Trophoblast cell (in vitro differentiated cells and primary cell): ENCODE measurements around the gene ADGRL1. TPM values are rescaled to one million over a fixed set of nuclear protein-coding genes. Genes with fewer than 3 reads are reported as not detected.
"Not testable (repeated sequence)": the region's sequence is repeated elsewhere in the genome, so short reads cannot be mapped to it uniquely, and the experiment has no call there.

Source experiments
- DNase-seq, 2 donors: peaks; one replicate each; pipeline ENCODE4 v3.0.0-alpha.2; 2016
- H2AFZ ChIP-seq: 2 replicates; pipeline ENCODE4 v1.6.1; 2013; ENCODE audit warnings: low read length, moderate library complexity, mild to moderate bottlenecking; ENCODE audit not compliant: insufficient read depth, poor library complexity
- H2AK5ac ChIP-seq: 2 replicates; pipeline ENCODE4 v1.6.1; 2013; ENCODE audit warnings: mild to moderate bottlenecking, low read length
- H2BK120ac ChIP-seq: 2 replicates; pipeline ENCODE4 v1.6.1; 2013; ENCODE audit warnings: low read length, mild to moderate bottlenecking, moderate library complexity; ENCODE audit not compliant: insufficient read depth, poor library complexity
- H2BK12ac ChIP-seq: 2 replicates; pipeline ENCODE4 v1.6.1; 2013; ENCODE audit warnings: mild to moderate bottlenecking, low read length, moderate library complexity
- H2BK5ac ChIP-seq: 2 replicates; pipeline ENCODE4 v1.6.1; 2013; ENCODE audit warnings: low read length, low read depth, moderate library complexity, mild to moderate bottlenecking; ENCODE audit not compliant: poor library complexity
- H3K14ac ChIP-seq: 2 replicates; pipeline ENCODE4 v1.6.1; 2013; ENCODE audit warnings: mild to moderate bottlenecking, low read length
- H3K18ac ChIP-seq: 2 replicates; pipeline ENCODE4 v1.6.1; 2013; ENCODE audit warnings: mild to moderate bottlenecking, low read length
- H3K23ac ChIP-seq: 2 replicates; pipeline ENCODE4 v1.6.1; 2013; ENCODE audit warnings: low read length
- H3K27ac ChIP-seq: 2 replicates; pipeline ENCODE4 v1.5.1; 2013; ENCODE audit warnings: low read depth, mild to moderate bottlenecking, inconsistent platforms, low read length, moderate library complexity
- H3K27me3 ChIP-seq: 2 replicates; pipeline ENCODE4 v1.6.1; 2013; ENCODE audit warnings: inconsistent platforms, mild to moderate bottlenecking, low read length, moderate library complexity; ENCODE audit not compliant: insufficient read depth
- H3K36me3 ChIP-seq, 2 experiments: 1 replicate in 1 of 2; 2 replicates in 1 of 2; pipeline ENCODE4 v1.6.1; 2013; ENCODE audit warnings: low read length in 2 of 2, mild to moderate bottlenecking in 2 of 2, moderate library complexity in 1 of 2; ENCODE audit not compliant: insufficient read depth in 2 of 2, control insufficient read depth in 1 of 2
- H3K4ac ChIP-seq: 2 replicates; pipeline ENCODE4 v1.6.1; 2013; ENCODE audit warnings: low read depth, mild to moderate bottlenecking, low read length, moderate library complexity
- H3K4me1 ChIP-seq, 2 experiments: 1 replicate in 1 of 2; 2 replicates in 1 of 2; pipeline ENCODE4 v1.6.1; 2013; ENCODE audit warnings: low read length in 2 of 2, mild to moderate bottlenecking in 2 of 2, moderate library complexity in 1 of 2; ENCODE audit not compliant: insufficient read depth in 2 of 2, control insufficient read depth in 1 of 2
- H3K4me2 ChIP-seq: 2 replicates; pipeline ENCODE4 v1.6.1; 2013; ENCODE audit warnings: inconsistent platforms, mild to moderate bottlenecking, low read length, moderate library complexity
- H3K4me3 ChIP-seq: 2 replicates; pipeline ENCODE4 v1.5.1; 2013; ENCODE audit warnings: mild to moderate bottlenecking, low read depth, low read length, inconsistent platforms
- H3K79me1 ChIP-seq: one replicate; pipeline ENCODE4 v1.6.1; 2013; ENCODE audit warnings: low read length
- H3K79me2 ChIP-seq: 2 replicates; pipeline ENCODE4 v1.6.1; 2013; ENCODE audit warnings: low read length, mild to moderate bottlenecking; ENCODE audit not compliant: control insufficient read depth, insufficient read depth, poor library complexity
- H3K9ac ChIP-seq: 2 replicates; pipeline ENCODE4 v1.6.1; 2013; ENCODE audit warnings: mild to moderate bottlenecking, low read length
- H3K9me3 ChIP-seq: 2 replicates; pipeline ENCODE4 v1.6.1; 2013; ENCODE audit warnings: low read depth, mild to moderate bottlenecking, control low read depth, inconsistent platforms, low read length; ENCODE audit not compliant: insufficient read depth
- H4K12ac ChIP-seq: 2 replicates; pipeline ENCODE4 v1.6.1; 2013; ENCODE audit warnings: low read depth, mild to moderate bottlenecking, low read length, moderate library complexity
- H4K8ac ChIP-seq: 2 replicates; pipeline ENCODE4 v1.6.1; 2013; ENCODE audit warnings: low read depth, mild to moderate bottlenecking, low read length, moderate library complexity
- H4K91ac ChIP-seq: one replicate; pipeline ENCODE4 v1.6.1; 2013; ENCODE audit warnings: low read depth, mild to moderate bottlenecking, low read length, moderate library complexity
- WGBS: extraction: QIAGEN DNeasy Blood & Tissue Kit; methylation state at CpG from one replicate; pipeline ENCODE4 v1.1.7; 2013; ENCODE audit warnings: missing lambda C conversion rate; ENCODE audit not compliant: insufficient read length, insufficient coverage; ENCODE audit errors: extremely low coverage; 5-methylcytosine and 5-hydroxymethylcytosine counted together
- polyA plus RNA-seq: library from polyadenylated mRNA; stranded (reverse); fragments of 200-250 nt; gene quantifications from 2 replicates; pipeline ENCODE4 v1.2.3, GENCODE V29; 2013

Gene ADGRL1
- polyA plus RNA-seq, result 4.7 and 4.9 TPM in 2 replicates

- Histone ChIP-seq H4K8ac (peak within 1 kb of the TSS; percentile 67), H3K27ac (peak within 1 kb of the TSS; percentile 51), H3K4me2 (peak within 1 kb of the TSS; percentile 74), H3K4me3 (peak within 1 kb of the TSS; percentile 56), H2BK120ac (peak within 1 kb of the TSS; percentile 21), H2AFZ (peak within 1 kb of the TSS; percentile 53), H3K27me3 (peaks cover 12% of the 10 kb centered on the region), H4K91ac (peak within 1 kb of the TSS; percentile 53)
- H3K23ac ChIP-seq, H2AK5ac ChIP-seq, H2BK5ac ChIP-seq, H3K4me1 ChIP-seq, H2BK12ac ChIP-seq, H3K4ac ChIP-seq, H3K14ac ChIP-seq, H3K18ac ChIP-seq, H3K79me2 ChIP-seq, H4K12ac ChIP-seq, H3K9me3 ChIP-seq, H3K79me1 ChIP-seq, H3K9ac ChIP-seq, H3K36me3 ChIP-seq: not testable (repeated sequence)
- no CpG with 5 or more reads among the region's 96 CpGs for WGBS
- peak in 1 of 2 donors; percentile 25 for DNase-seq
Observed at GRCh38 chr19:14205452-14206287, at the start of gene ADGRL1. ADGRL1 (minus strand) TSS chr19:14206169; CDS start chr19:14183602, 22,567 bp downstream.

GRCh38 chr19:14255316-14255715 lies 49.3 kb upstream of the ADGRL1 start:
- not testable (repeated sequence) for H3K4ac ChIP-seq, H2AFZ ChIP-seq, DNase-seq, H4K12ac ChIP-seq, H3K79me1 ChIP-seq, H3K23ac ChIP-seq, H3K4me2 ChIP-seq, H4K91ac ChIP-seq, H3K14ac ChIP-seq, H3K18ac ChIP-seq, H3K9me3 ChIP-seq, H4K8ac ChIP-seq, H3K9ac ChIP-seq, H3K79me2 ChIP-seq, H3K36me3 ChIP-seq, H2AK5ac ChIP-seq, H2BK5ac ChIP-seq, H3K4me1 ChIP-seq, H2BK120ac ChIP-seq, H2BK12ac ChIP-seq, H3K27me3 ChIP-seq, H3K27ac ChIP-seq, H3K4me3 ChIP-seq
- no CpG with 5 or more reads among the region's 1 CpG for WGBS

DNA sequence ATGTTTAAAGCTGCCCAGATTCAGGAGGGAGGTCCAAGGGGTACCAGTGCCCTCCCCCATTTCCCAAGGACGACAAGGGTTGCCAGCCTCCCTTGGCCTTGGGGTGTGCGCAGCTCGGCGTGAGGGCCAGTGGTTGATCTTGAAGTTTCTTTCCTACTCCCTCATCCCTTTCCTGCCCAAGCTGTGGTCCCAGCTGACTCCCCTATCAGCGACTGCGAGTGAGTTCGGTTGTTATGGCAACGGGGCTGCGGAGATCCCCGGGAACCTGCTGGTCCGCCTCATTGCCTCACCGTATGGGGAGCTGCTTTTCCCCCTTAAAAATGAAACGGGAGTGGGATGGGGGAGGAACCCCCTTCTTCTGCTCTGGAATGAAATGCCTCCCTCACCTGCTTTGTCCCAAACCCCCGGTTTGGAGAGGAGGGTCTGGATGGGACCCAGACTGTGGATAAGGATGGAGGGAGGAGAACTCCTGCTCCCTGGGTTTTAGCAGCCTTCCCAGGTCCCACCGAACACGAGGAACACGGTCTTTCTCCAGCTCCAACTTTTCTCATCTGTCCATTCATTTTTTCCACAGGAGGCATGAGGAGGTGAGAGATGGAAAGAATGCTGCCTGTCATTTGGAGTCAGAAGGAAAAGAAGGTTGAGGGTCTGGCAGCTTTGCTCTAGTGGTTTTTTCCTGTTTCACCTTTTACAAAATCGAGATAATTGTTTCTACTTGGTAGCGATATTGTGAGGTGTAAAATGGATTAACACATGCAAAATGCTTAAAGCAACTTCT lies 48.0 kb upstream of the ADGRL1 start:
- not testable (repeated sequence) for H3K27ac ChIP-seq, H3K9me3 ChIP-seq, H2BK120ac ChIP-seq, H4K91ac ChIP-seq, H2BK5ac ChIP-seq, H3K23ac ChIP-seq, H3K4ac ChIP-seq, H2AK5ac ChIP-seq, H3K14ac ChIP-seq, H3K9ac ChIP-seq, H3K4me1 ChIP-seq, H3K4me3 ChIP-seq, H4K12ac ChIP-seq, DNase-seq, H4K8ac ChIP-seq, H3K4me2 ChIP-seq, H3K18ac ChIP-seq, H3K79me2 ChIP-seq, H2AFZ ChIP-seq, H3K36me3 ChIP-seq, H3K27me3 ChIP-seq, H2BK12ac ChIP-seq, H3K79me1 ChIP-seq
- no CpG with 5 or more reads among the region's 19 CpGs for WGBS

- not testable (repeated sequence) for H2BK12ac ChIP-seq, H3K23ac ChIP-seq, H4K91ac ChIP-seq, H3K27ac ChIP-seq, H3K9ac ChIP-seq, H2AK5ac ChIP-seq, H3K36me3 ChIP-seq, H3K9me3 ChIP-seq, H3K4me1 ChIP-seq, H4K8ac ChIP-seq, H2AFZ ChIP-seq, H3K4me3 ChIP-seq, H2BK5ac ChIP-seq, H3K4ac ChIP-seq, H4K12ac ChIP-seq, H3K79me2 ChIP-seq, H3K27me3 ChIP-seq, H2BK120ac ChIP-seq, DNase-seq, H3K79me1 ChIP-seq, H3K18ac ChIP-seq, H3K4me2 ChIP-seq, H3K14ac ChIP-seq
- WGBS, result no CpG with 5 or more reads among the region's 2 CpGs
Observed at GRCh38 chr19:14252136-14252535, 46.2 kb upstream of the ADGRL1 start.
